ENCODE data around the gene SLFNL1. TPM values are rescaled to one million over a fixed set of nuclear protein-coding genes. Genes with fewer than 3 reads are reported as not detected.

The SLFNL1 gene
- total and polyA plus RNA-seq, 2 experiments from 2014 or later, result 0.14 to 0.29 TPM

DNA sequence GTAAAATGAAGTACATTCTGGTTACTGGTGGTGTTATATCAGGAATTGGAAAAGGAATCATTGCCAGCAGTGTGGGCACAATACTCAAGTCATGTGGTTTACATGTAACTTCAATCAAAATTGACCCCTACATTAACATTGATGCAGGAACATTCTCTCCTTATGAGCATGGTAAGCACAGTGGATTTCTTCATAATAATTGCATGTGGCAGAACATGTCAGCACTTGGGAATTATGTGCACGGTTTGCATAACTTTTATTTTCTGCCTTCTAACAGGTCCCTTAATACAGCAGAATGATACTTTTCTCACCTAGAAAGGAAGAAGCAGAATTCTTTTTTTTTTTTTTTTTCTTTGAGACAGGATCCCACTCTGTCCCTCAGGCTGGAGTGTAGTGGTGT lies 38.2 kb downstream of the SLFNL1 start:
- Histone ChIP-seq H3K36me3 (ENCODE audit: insufficient read depth) (peaks cover 45% of the 10 kb centered on the region), H3K4me2 (no peak overlapping the region)
- DNase-seq (ENCODE audit: low spot score), result no peak

More for the DNA sequence above, 38.2 kb downstream of the SLFNL1 start:
- no peak for TF ChIP-seq EZH2 (IDR thresholded peaks at IDR 0.05; ENCODE audit: low read depth, unreplicated experiment)
- TF ChIP-seq, protein P1, sequence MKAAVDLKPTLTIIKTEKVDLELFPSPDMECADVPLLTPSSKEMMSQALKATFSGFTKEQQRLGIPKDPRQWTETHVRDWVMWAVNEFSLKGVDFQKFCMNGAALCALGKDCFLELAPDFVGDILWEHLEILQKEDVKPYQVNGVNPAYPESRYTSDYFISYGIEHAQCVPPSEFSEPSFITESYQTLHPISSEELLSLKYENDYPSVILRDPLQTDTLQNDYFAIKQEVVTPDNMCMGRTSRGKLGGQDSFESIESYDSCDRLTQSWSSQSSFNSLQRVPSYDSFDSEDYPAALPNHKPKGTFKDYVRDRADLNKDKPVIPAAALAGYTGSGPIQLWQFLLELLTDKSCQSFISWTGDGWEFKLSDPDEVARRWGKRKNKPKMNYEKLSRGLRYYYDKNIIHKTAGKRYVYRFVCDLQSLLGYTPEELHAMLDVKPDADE (IDR thresholded peaks at IDR 0.05), result no peak
- no peak for TF ChIP-seq ZNF331 (CRISPR knock-in tag; IDR thresholded peaks at IDR 0.05; ENCODE audit: low read depth)
- TF ChIP-seq JUNB (IDR thresholded peaks at IDR 0.05; ENCODE audit: unreplicated experiment), result no peak
- no peak for TF ChIP-seq NANOG (IDR thresholded peaks at IDR 0.05; ENCODE audit: borderline replicate concordance)
- TF ChIP-seq EZH2phosphoT487 (IDR thresholded peaks at IDR 0.05; ENCODE audit: unreplicated experiment), result no peak
- TF ChIP-seq, protein P2, sequence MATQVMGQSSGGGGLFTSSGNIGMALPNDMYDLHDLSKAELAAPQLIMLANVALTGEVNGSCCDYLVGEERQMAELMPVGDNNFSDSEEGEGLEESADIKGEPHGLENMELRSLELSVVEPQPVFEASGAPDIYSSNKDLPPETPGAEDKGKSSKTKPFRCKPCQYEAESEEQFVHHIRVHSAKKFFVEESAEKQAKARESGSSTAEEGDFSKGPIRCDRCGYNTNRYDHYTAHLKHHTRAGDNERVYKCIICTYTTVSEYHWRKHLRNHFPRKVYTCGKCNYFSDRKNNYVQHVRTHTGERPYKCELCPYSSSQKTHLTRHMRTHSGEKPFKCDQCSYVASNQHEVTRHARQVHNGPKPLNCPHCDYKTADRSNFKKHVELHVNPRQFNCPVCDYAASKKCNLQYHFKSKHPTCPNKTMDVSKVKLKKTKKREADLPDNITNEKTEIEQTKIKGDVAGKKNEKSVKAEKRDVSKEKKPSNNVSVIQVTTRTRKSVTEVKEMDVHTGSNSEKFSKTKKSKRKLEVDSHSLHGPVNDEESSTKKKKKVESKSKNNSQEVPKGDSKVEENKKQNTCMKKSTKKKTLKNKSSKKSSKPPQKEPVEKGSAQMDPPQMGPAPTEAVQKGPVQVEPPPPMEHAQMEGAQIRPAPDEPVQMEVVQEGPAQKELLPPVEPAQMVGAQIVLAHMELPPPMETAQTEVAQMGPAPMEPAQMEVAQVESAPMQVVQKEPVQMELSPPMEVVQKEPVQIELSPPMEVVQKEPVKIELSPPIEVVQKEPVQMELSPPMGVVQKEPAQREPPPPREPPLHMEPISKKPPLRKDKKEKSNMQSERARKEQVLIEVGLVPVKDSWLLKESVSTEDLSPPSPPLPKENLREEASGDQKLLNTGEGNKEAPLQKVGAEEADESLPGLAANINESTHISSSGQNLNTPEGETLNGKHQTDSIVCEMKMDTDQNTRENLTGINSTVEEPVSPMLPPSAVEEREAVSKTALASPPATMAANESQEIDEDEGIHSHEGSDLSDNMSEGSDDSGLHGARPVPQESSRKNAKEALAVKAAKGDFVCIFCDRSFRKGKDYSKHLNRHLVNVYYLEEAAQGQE (IDR thresholded peaks at IDR 0.05; ENCODE audit: unreplicated experiment), result no peak
- TF ChIP-seq, protein P3, sequence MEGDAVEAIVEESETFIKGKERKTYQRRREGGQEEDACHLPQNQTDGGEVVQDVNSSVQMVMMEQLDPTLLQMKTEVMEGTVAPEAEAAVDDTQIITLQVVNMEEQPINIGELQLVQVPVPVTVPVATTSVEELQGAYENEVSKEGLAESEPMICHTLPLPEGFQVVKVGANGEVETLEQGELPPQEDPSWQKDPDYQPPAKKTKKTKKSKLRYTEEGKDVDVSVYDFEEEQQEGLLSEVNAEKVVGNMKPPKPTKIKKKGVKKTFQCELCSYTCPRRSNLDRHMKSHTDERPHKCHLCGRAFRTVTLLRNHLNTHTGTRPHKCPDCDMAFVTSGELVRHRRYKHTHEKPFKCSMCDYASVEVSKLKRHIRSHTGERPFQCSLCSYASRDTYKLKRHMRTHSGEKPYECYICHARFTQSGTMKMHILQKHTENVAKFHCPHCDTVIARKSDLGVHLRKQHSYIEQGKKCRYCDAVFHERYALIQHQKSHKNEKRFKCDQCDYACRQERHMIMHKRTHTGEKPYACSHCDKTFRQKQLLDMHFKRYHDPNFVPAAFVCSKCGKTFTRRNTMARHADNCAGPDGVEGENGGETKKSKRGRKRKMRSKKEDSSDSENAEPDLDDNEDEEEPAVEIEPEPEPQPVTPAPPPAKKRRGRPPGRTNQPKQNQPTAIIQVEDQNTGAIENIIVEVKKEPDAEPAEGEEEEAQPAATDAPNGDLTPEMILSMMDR (conservative IDR thresholded peaks at IDR 0.05; ENCODE audit: low read depth in 2 of 2), result no peak
- TF ChIP-seq POLR2AphosphoS5 (IDR thresholded peaks at IDR 0.05; ENCODE audit: low read depth), result no peak
- TF ChIP-seq, protein P4, sequence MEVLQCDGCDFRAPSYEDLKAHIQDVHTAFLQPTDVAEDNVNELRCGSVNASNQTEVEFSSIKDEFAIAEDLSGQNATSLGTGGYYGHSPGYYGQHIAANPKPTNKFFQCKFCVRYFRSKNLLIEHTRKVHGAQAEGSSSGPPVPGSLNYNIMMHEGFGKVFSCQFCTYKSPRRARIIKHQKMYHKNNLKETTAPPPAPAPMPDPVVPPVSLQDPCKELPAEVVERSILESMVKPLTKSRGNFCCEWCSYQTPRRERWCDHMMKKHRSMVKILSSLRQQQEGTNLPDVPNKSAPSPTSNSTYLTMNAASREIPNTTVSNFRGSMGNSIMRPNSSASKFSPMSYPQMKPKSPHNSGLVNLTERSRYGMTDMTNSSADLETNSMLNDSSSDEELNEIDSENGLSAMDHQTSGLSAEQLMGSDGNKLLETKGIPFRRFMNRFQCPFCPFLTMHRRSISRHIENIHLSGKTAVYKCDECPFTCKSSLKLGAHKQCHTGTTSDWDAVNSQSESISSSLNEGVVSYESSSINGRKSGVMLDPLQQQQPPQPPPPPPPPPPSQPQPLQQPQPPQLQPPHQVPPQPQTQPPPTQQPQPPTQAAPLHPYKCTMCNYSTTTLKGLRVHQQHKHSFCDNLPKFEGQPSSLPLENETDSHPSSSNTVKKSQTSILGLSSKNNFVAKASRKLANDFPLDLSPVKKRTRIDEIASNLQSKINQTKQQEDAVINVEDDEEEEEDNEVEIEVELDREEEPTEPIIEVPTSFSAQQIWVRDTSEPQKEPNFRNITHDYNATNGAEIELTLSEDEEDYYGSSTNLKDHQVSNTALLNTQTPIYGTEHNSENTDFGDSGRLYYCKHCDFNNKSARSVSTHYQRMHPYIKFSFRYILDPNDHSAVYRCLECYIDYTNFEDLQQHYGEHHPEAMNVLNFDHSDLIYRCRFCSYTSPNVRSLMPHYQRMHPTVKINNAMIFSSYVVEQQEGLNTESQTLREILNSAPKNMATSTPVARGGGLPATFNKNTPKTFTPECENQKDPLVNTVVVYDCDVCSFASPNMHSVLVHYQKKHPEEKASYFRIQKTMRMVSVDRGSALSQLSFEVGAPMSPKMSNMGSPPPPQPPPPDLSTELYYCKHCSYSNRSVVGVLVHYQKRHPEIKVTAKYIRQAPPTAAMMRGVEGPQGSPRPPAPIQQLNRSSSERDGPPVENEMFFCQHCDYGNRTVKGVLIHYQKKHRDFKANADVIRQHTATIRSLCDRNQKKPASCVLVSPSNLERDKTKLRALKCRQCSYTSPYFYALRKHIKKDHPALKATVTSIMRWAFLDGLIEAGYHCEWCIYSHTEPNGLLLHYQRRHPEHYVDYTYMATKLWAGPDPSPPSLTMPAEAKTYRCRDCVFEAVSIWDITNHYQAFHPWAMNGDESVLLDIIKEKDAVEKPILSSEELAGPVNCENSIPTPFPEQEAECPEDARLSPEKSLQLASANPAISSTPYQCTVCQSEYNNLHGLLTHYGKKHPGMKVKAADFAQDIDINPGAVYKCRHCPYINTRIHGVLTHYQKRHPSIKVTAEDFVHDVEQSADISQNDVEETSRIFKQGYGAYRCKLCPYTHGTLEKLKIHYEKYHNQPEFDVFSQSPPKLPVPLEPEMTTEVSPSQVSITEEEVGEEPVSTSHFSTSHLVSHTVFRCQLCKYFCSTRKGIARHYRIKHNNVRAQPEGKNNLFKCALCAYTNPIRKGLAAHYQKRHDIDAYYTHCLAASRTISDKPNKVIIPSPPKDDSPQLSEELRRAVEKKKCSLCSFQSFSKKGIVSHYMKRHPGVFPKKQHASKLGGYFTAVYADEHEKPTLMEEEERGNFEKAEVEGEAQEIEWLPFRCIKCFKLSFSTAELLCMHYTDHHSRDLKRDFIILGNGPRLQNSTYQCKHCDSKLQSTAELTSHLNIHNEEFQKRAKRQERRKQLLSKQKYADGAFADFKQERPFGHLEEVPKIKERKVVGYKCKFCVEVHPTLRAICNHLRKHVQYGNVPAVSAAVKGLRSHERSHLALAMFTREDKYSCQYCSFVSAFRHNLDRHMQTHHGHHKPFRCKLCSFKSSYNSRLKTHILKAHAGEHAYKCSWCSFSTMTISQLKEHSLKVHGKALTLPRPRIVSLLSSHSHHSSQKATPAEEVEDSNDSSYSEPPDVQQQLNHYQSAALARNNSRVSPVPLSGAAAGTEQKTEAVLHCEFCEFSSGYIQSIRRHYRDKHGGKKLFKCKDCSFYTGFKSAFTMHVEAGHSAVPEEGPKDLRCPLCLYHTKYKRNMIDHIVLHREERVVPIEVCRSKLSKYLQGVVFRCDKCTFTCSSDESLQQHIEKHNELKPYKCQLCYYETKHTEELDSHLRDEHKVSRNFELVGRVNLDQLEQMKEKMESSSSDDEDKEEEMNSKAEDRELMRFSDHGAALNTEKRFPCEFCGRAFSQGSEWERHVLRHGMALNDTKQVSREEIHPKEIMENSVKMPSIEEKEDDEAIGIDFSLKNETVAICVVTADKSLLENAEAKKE (CRISPR knock-in tag; IDR thresholded peaks at IDR 0.05), result no peak
- peaks cover 61% of the 10 kb centered on the region for H3K36me3 Mint-ChIP-seq (ENCODE audit: low read depth)
- 0 out of 2 replicates have a peak, but pooled peaks cover 3% of the 10 kb centered on the region for H3F3A ChIP-seq (replicated peaks; ENCODE audit: low read depth)
- H3K4me1 ChIP-seq (ENCODE audit: insufficient read depth), result peaks cover 19% of the 10 kb centered on the region
- no peak overlapping the region for H3K27ac Mint-ChIP-seq
- H3K4me1 Mint-ChIP-seq, result peaks cover 21% of the 10 kb centered on the region
- no peak for ATAC-seq
- peaks cover 33% of the 10 kb centered on the region for H4K20me1 ChIP-seq (replicated peaks; ENCODE audit: insufficient read depth)
- H3K4me3 Mint-ChIP-seq, result no peak overlapping the region
- no peak overlapping the region for H3K27ac ChIP-seq (ENCODE audit: low read depth)
- H3K4me3 ChIP-seq, result no peak overlapping the region
- no peak overlapping the region for H2AFZ ChIP-seq
- H3K9me2 ChIP-seq (ENCODE audit: insufficient read depth), result no peaks in the 10 kb centered on the region
- no peaks in the 10 kb centered on the region for H3K27me3 ChIP-seq (ENCODE audit: insufficient read depth)
- no peaks in the 10 kb centered on the region for H3K9me3 Mint-ChIP-seq
- peaks cover 60% of the 10 kb centered on the region for H3K79me2 ChIP-seq (replicated peaks; ENCODE audit: insufficient read depth)
- peaks cover 8% of the 10 kb centered on the region for H3K27me3 Mint-ChIP-seq (ENCODE audit: insufficient read depth, low read depth, poor library complexity)

Measured in GM23338 (cell line).